BJ (cell line): ENCODE results near the gene GPALPP1. TPM values are rescaled to one million over a fixed set of nuclear protein-coding genes. Genes with fewer than 3 reads are reported as not detected.

Experiments used
- CTCF ChIA-PET: fragments of 350-600 bp; formaldehyde crosslinking; extraction: SDS; loops from one replicate; lab custom pipeline; 2021; ENCODE audit warnings: antibody characterized with exemption, inconsistent platforms; lab: Yijun Ruan, JAX
- POLR2A ChIA-PET: fragments of 300-600 bp; sonication (Branson Sonifier 250); formaldehyde crosslinking; extraction: SDS; loops from one replicate; lab custom pipeline; 2021; ENCODE audit warnings: antibody characterized with exemption; lab: Charles Lee
- DNase-seq: peaks from one replicate; pipeline ENCODE4 v3.0.0-alpha.2; 2011; ENCODE audit warnings: low read depth
- H3K27me3 ChIP-seq: 2 replicates; pipeline ENCODE4 v1.6.0; 2011; ENCODE audit warnings: low read length; ENCODE audit not compliant: control insufficient read depth, insufficient read depth
- H3K36me3 ChIP-seq: 2 replicates; pipeline ENCODE4 v1.5.1; 2011; ENCODE audit warnings: low read length; ENCODE audit not compliant: control insufficient read depth, insufficient read depth
- H3K4me3 ChIP-seq: 2 replicates; pipeline ENCODE4 v1.5.1; 2011; ENCODE audit warnings: low read depth, mild to moderate bottlenecking, control low read depth, low read length
- polyA plus RNA-seq: library from polyadenylated mRNA; depleted of rRNA; stranded (reverse); fragments of >200 nt; gene quantifications from 2 replicates; pipeline ENCODE4 v1.2.3, GENCODE V29; 2011
- TF ChIP-seq, protein P1 (sequence below): IDR thresholded peaks from 2 replicates; pipeline ENCODE4 v1.5.1; 2011; ENCODE audit warnings: low read depth, mild to moderate bottlenecking, control low read depth, inconsistent platforms, low read length, moderate library complexity; ENCODE audit not compliant: insufficient read depth

GPALPP1 gene
- polyA plus RNA-seq, 1 experiment = 10.4 TPM

GRCh38 chr13:45004096-45004495 lies 14.8 kb downstream of the GPALPP1 start:
- Histone ChIP-seq H3K36me3 (peaks cover 7% of the 10 kb centered on the region), H3K27me3 (no peaks in the 10 kb centered on the region), H3K4me3 (no peak overlapping the region)
- ChIA-PET CTCF (no interaction called here), POLR2A (no interaction called here)
- DNase-seq = no peak
- TF ChIP-seq, protein P1, sequence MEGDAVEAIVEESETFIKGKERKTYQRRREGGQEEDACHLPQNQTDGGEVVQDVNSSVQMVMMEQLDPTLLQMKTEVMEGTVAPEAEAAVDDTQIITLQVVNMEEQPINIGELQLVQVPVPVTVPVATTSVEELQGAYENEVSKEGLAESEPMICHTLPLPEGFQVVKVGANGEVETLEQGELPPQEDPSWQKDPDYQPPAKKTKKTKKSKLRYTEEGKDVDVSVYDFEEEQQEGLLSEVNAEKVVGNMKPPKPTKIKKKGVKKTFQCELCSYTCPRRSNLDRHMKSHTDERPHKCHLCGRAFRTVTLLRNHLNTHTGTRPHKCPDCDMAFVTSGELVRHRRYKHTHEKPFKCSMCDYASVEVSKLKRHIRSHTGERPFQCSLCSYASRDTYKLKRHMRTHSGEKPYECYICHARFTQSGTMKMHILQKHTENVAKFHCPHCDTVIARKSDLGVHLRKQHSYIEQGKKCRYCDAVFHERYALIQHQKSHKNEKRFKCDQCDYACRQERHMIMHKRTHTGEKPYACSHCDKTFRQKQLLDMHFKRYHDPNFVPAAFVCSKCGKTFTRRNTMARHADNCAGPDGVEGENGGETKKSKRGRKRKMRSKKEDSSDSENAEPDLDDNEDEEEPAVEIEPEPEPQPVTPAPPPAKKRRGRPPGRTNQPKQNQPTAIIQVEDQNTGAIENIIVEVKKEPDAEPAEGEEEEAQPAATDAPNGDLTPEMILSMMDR = no peak

DNA sequence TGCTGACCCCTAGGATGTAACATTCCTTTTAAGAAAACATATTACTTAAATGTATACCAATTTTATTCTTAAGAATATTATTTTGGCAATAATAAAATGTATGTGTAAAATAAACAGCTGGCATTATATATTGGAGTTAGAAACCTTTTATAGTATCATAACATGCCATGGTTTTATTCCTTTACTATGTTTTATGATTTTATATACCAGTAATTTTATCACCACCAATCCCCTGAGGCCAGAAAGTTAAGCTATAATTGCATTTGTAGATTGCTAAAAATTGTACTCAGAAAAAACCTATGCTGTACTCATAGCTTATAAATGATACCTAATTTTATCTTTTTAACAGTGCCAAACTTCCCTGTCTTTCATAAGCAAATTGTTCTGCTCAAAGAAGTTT lies 17.9 kb downstream of the GPALPP1 start:
- TF ChIP-seq, protein P1 = no peak
- POLR2A ChIA-PET = no interaction called here

GRCh38 chr13:45007823-45008222 lies 18.5 kb downstream of the GPALPP1 start:
- ChIA-PET CTCF (interaction anchor here (0.9 to 1.4 kb wide), 3 partner anchors 9 to 34 kb away, joined by 3 to 4 read pairs (median 3); no protein-coding TSS in a partner anchor), POLR2A (no interaction called here)
- DNase-seq = no peak
- TF ChIP-seq, protein P1 = no peak
- H3K4me3 ChIP-seq = no peak overlapping the region
- no peaks in the 10 kb centered on the region for H3K27me3 ChIP-seq
- peaks cover 10% of the 10 kb centered on the region for H3K36me3 ChIP-seq

More for the DNA sequence above, 17.9 kb downstream of the GPALPP1 start:
- CTCF ChIA-PET = interaction anchor here (0.9 to 1.4 kb wide), 3 partner anchors 10 to 34 kb away, joined by 3 to 4 read pairs (median 3); no protein-coding TSS in a partner anchor
- no peak for DNase-seq
- Histone ChIP-seq H3K27me3 (no peaks in the 10 kb centered on the region), H3K36me3 (peaks cover 11% of the 10 kb centered on the region), H3K4me3 (no peak overlapping the region)

DNA sequence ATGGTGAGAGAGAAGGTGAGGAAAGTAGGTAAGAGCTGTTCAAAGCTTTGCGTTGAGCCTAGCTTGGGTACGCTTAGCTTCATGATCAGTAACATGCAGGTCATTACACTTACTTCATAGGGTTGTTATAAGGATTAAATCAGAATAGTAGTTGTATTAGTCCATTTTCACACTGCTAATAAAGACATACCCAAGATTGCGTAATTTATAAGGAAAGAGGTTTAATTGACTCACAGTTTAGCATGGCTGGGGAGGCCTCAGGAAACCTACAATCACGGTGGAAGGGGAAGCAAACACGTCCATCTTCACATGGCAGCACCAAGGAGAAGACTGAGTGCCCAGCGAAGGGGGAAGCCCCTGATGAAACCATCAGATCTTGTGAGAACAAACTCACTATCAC lies 21.9 kb downstream of the GPALPP1 start:
- ChIA-PET CTCF (interaction anchor here (0.6 kb wide), 1 partner anchor 45 kb away, joined by 5 read pairs; no protein-coding TSS in a partner anchor), POLR2A (no interaction called here)
- H3K36me3 ChIP-seq = peaks cover 10% of the 10 kb centered on the region
- TF ChIP-seq, protein P1 = no peak
- DNase-seq = no peak
- no peaks in the 10 kb centered on the region for H3K27me3 ChIP-seq
- no peak overlapping the region for H3K4me3 ChIP-seq

GRCh38 chr13:45015300-45015699 lies 26.0 kb downstream of the GPALPP1 start:
- H3K4me3 ChIP-seq = no peak overlapping the region
- H3K27me3 ChIP-seq = no peaks in the 10 kb centered on the region
- ChIA-PET POLR2A (no interaction called here), CTCF (no interaction called here)
- H3K36me3 ChIP-seq = peaks cover 7% of the 10 kb centered on the region; the same call in 1 of the 2 replicates
- TF ChIP-seq, protein P1 = no peak
- no peak for DNase-seq
